HCT116 (cell line): ENCODE results near the gene UGT2B15.

ENCODE experiments used
- CEBPB ChIP-seq: IDR thresholded peaks from 2 replicates; pipeline ENCODE4 v1.6.1; 2012; ENCODE audit warnings: low read depth
- POLR2A ChIP-seq: IDR thresholded peaks from 2 replicates; pipeline ENCODE4 v1.7.0; 2011; ENCODE audit warnings: borderline replicate concordance; ENCODE audit not compliant: insufficient read depth, insufficient read length; ENCODE audit errors: extremely low read depth
- POLR2AphosphoS5 ChIP-seq: IDR thresholded peaks from 2 replicates; pipeline ENCODE4 v1.6.1; 2011; ENCODE audit warnings: mild to moderate bottlenecking, low read depth, low read length, moderate library complexity
- REST ChIP-seq: IDR thresholded peaks from 2 replicates; pipeline ENCODE4 v1.6.1; 2012; ENCODE audit warnings: low read depth
- SIN3A ChIP-seq: IDR thresholded peaks from 2 replicates; pipeline ENCODE4 v1.6.1; 2012; ENCODE audit warnings: low read depth
- SP1 ChIP-seq: IDR thresholded peaks from 2 replicates; pipeline ENCODE4 v1.6.1; 2012; ENCODE audit warnings: low read depth
- SRF ChIP-seq: IDR thresholded peaks from 2 replicates; pipeline ENCODE4 v1.6.1; 2012; ENCODE audit warnings: low read depth
- TF ChIP-seq, protein P1 (sequence below), 3 experiments: fragments of 200-600 bp in 1 of 3; sonication (generic) in 1 of 3; IDR thresholded peaks in 2 of 3; conservative IDR thresholded peaks in 1 of 3; 2 replicates each; pipeline ENCODE4 v1.5.1; 2012 to 2017; ENCODE audit warnings: low read depth in 2 of 3, low read length in 2 of 3, antibody characterized with exemption in 1 of 3, borderline replicate concordance in 1 of 3, control low read depth in 1 of 3, mild to moderate bottlenecking in 1 of 3, mixed read lengths in 1 of 3, mixed run types in 1 of 3, moderate library complexity in 1 of 3; ENCODE audit not compliant: insufficient read depth in 1 of 3

DNA sequence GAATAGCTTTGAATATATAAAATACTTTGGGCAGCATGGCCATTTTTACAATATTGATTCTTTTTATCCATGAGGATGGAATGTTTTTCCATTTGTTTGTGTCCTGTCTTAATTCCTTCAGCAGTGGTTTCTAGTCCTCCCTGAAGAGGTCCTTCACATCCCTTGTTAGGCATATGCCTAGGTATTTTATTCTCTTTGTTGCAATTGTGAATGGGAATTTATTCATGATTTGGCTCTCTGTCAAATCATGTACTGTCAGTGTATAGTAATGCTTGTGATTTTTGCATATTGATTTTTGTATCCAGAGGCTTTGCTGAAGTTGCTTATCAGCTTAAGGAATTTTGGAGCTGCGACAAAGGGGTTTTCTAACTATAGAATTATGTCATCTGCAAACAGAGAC lies 18.5 kb downstream of the UGT2B15 start:
- TF ChIP-seq SIN3A, result no peak
- TF ChIP-seq POLR2A, result no peak
- no peak for TF ChIP-seq POLR2AphosphoS5
- TF ChIP-seq, protein P1, sequence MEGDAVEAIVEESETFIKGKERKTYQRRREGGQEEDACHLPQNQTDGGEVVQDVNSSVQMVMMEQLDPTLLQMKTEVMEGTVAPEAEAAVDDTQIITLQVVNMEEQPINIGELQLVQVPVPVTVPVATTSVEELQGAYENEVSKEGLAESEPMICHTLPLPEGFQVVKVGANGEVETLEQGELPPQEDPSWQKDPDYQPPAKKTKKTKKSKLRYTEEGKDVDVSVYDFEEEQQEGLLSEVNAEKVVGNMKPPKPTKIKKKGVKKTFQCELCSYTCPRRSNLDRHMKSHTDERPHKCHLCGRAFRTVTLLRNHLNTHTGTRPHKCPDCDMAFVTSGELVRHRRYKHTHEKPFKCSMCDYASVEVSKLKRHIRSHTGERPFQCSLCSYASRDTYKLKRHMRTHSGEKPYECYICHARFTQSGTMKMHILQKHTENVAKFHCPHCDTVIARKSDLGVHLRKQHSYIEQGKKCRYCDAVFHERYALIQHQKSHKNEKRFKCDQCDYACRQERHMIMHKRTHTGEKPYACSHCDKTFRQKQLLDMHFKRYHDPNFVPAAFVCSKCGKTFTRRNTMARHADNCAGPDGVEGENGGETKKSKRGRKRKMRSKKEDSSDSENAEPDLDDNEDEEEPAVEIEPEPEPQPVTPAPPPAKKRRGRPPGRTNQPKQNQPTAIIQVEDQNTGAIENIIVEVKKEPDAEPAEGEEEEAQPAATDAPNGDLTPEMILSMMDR (IDR thresholded peaks at IDR 0.05 in 2 of 3, conservative IDR thresholded peaks at IDR 0.05 in 1 of 3; ENCODE audit: borderline replicate concordance in 1 of 3, insufficient read depth in 1 of 3, low read depth in 2 of 3, low read length in 2 of 3), result no peak
- TF ChIP-seq SP1, result no peak
- TF ChIP-seq CEBPB, result no peak
- no peak for TF ChIP-seq REST
- no peak for TF ChIP-seq SRF
